DMS79 treated with DMSO at 0.1 percent for 48 hours (cell line): ENCODE data around the gene GRIN3A.
"Not testable (repeated sequence)": the region's sequence is repeated elsewhere in the genome, so short reads cannot be mapped to it uniquely, and the experiment has no call there.

Experiments used
- DNase-seq: peaks from one replicate; lab custom pipeline; 2025; lab: John Stamatoyannopoulos, UW

The GRIN3A gene

GRCh38 chr9:101578378-101578777, 160.1 kb downstream of the GRIN3A start:
- no peak for DNase-seq

DNA sequence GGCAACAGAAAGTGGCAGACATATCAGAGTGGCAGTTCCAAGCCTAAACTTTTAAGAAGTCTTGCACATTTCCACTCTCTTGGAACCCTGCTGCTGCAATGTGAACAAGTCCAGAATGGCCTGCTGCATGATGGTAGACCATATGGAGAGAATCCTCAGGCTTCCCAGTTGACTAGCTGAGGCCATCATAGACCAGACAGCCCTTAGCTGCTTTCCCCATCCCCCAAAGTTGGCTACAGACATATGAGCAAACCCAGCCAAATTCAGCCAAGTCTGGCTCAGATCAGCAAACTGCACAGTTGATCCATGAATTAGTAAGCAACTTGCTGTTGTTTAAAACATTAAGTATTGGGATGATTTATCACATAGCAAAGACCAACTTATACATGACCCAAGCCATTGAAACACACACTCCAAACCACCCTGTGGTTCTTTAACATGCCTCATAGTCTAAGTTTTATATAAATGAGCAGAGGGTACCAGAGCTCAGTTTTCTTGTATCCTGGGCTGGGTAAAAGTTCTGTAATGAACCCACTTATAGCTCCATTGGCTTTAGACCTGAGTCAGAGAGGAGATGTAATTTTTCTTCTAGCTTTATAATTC, 163.6 kb downstream of the GRIN3A start:
- DNase-seq, result no peak

- DNase-seq, result no peak
These were observed 166.1 kb downstream of the GRIN3A start for GRCh38 chr9:101572316-101572715.

GRCh38 chr9:101571114-101571513, 167.3 kb downstream of the GRIN3A start:
- DNase-seq, result no peak

DNA sequence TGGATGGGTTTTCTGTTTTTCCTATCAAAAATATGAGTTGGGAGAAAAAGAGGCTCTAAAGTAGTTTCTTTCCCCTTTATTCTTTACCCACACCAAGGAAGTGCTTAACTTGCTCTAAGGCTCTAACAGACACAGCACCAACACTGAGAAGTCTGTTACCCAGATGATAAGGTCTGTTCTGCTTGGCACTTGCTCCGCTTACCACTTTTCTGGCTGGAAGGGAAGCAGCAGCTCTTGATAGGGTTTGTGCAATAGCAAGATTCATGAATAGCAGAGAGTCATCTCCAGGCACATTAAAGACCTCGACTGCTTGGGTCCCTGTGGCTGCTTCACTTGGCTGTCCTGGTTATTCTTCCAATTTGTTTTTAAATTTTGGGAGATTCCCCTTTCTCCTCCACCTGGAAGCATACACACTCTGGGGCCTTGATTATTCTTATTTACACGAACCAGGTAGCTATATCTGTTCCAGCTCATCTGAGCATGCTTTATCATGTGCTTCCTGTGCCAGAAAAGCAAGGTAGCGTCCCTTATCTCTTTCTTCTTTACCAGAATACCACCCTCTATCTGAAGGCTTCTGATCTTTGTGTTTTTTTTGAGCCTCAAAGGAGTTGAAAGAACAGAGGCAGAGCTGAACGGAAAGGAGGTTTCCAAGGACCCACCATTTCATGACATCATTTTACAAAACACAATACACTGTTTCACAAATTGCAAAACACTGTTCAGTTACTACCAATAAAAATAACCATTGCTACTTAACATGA, 168.5 kb downstream of the GRIN3A start:
- no peak for DNase-seq

GRCh38 chr9:101567725-101568350, 170.6 kb downstream of the GRIN3A start:
- no peak for DNase-seq

GRCh38 chr9:101566904-101567724, 171.3 kb downstream of the GRIN3A start:
- DNase-seq, result no peak

- no peak for DNase-seq
These were observed 174.2 kb downstream of the GRIN3A start for GRCh38 chr9:101564252-101564651.

DNA sequence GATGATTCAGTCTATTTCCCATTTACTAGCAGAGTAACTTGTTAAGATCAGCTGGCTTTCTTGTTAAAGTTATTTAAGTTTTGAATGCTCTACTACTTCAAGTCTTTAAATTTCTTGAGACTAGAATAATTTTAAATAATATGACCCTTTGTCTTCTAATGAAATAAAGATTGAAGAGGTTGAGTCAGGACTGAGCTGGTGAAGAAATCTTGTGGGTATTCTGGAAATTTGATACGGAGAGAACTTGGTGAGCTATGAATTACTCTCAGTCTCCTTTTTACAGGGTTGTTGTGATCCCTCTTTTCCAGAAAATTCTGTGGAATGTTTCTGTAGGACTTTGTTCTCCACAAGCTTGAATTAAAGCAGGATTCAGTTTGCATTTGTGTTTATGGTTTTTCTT, 175.5 kb downstream of the GRIN3A start:
- DNase-seq, result no peak

DNA sequence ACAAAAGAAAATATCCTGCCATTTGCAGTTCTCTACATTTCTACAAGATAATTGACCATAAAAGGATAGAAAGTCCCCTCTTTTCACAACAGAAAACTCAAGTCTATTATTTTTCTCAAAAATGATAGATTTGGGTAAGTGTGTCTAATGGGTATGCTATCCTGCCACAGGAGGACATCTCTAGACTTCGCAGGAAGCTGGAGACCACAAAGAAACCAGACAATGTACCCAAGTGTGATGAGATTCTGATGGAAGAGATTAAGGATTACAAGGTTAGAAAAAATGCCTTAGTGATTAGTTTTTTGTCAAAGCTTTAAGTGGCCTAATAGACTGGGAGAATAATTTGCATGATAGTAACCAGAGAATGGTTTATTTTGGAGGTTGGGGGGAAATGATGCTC, 176.7 kb downstream of the GRIN3A start:
- no peak for DNase-seq

- not testable (repeated sequence) for DNase-seq
These were observed 188.9 kb downstream of the GRIN3A start for GRCh38 chr9:101549472-101550098.

GRCh38 chr9:101543098-101543735, 195.2 kb downstream of the GRIN3A start:
- no peak for DNase-seq

DNA sequence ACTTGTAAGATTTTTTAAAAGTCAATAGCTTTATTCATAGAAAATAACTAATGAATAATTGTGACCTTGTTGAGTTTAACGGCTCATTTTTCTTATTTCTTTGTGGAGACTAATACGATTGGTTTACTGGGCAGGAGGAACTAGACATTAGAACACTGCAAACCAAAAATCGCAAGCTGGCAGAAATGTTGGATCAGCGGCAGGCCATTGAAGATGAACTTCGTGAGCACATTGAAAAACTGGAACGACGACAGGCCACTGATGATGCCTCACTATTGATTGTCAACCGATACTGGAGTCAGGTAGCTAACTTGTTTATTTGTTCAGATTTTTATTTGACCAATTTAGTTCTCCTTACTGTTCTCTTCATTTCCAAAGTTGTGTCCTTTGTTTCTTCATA, 198.4 kb downstream of the GRIN3A start:
- no peak for DNase-seq

- no peak for DNase-seq
These were observed 201.5 kb downstream of the GRIN3A start for GRCh38 chr9:101536938-101537337.

DNA sequence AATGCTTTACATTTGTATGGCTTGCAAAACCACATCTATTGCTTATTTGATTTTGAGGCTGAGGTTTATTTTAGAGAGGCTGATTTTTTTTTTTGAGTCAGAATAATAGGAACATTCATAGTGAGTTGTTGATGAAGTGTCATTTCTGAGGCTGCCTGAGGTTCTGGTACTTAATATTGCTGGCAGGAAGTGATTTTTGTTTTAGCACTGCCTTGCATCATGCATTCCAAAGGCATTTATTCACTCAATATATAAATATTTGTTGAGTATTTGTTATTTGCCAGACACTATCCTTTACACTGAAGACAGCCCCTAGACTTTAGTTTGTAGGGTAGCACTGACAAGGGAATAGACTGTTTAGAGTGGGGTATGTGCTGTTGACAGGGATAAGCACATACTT, 202.1 kb downstream of the GRIN3A start:
- no peak for DNase-seq

- peak; percentile 98 for DNase-seq
These were observed 204.9 kb downstream of the GRIN3A start, which contains the start of gene RNF20 for GRCh38 chr9:101533334-101534204. Gene RNF20 (plus strand): TSS chr9:101533853. CDS start chr9:101535424, 1,571 bp downstream.

DNA sequence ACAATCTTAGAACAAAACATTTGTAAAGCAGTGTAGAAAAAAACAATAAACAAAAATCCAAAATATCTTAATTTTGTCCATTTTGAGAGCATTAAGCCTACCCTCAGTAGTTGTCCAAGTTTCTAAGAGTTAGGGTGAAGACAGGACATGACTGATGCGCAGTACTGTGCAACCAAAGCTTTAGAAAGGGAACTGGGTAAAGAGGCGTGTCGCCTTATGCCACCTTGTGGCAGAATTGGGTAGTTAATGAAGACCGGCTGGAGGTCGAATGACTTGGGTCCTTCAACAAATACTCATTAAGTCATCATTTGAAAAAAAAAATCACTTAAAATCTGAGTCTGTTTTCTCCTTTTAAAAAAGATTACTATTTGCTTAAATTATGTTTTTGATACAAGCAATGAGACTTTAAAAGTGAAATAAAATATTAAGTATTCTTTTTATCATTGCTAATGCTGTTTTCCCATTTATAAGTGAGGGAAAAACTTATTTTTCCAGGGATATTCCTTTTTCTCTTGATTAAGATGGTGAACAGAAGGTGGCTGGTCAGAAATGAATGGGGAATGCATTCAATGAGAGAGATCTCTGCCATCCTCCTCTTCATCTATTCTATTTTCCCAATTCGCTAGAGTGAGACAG, 208.3 kb downstream of the GRIN3A start:
- peak; percentile 3 for DNase-seq

- DNase-seq, result no peak
These were observed 210.4 kb downstream of the GRIN3A start for GRCh38 chr9:101528015-101528414.

DNA sequence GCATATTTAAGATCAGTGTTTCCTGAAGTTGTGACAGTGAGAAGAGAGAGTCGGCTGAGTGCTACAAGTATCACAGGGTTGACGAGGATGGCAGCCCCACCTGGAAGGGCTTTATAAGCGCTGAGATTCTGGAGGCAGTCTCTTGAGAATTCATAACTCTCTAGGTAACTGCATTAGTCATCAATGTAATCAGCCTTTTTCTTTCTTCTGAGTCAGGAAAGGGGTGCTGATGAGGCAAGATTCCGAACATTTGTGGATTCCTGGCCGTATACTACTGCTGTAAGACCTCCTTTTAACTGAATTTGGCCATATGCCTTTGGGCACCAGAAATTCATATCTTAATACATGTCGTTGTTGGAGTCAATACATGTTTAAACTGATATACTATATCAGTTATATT, 211.4 kb downstream of the GRIN3A start:
- DNase-seq, result no peak

- no peak for DNase-seq
These were observed 214.1 kb downstream of the GRIN3A start for GRCh38 chr9:101524371-101524770.
